Trophoblast cell (in vitro differentiated cells and primary cell): ENCODE results near the gene ECM2.

Experiments used
- DNase-seq, 2 donors: peaks; one replicate each; pipeline ENCODE4 v3.0.0-alpha.2; 2016
- H2AFZ ChIP-seq: 2 replicates; pipeline ENCODE4 v1.6.1; 2013; ENCODE audit warnings: low read length, moderate library complexity, mild to moderate bottlenecking; ENCODE audit not compliant: insufficient read depth, poor library complexity
- H2AK5ac ChIP-seq: 2 replicates; pipeline ENCODE4 v1.6.1; 2013; ENCODE audit warnings: mild to moderate bottlenecking, low read length
- H2BK120ac ChIP-seq: 2 replicates; pipeline ENCODE4 v1.6.1; 2013; ENCODE audit warnings: low read length, mild to moderate bottlenecking, moderate library complexity; ENCODE audit not compliant: insufficient read depth, poor library complexity
- H2BK12ac ChIP-seq: 2 replicates; pipeline ENCODE4 v1.6.1; 2013; ENCODE audit warnings: mild to moderate bottlenecking, low read length, moderate library complexity
- H2BK5ac ChIP-seq: 2 replicates; pipeline ENCODE4 v1.6.1; 2013; ENCODE audit warnings: low read length, low read depth, moderate library complexity, mild to moderate bottlenecking; ENCODE audit not compliant: poor library complexity
- H3K14ac ChIP-seq: 2 replicates; pipeline ENCODE4 v1.6.1; 2013; ENCODE audit warnings: mild to moderate bottlenecking, low read length
- H3K18ac ChIP-seq: 2 replicates; pipeline ENCODE4 v1.6.1; 2013; ENCODE audit warnings: mild to moderate bottlenecking, low read length
- H3K23ac ChIP-seq: 2 replicates; pipeline ENCODE4 v1.6.1; 2013; ENCODE audit warnings: low read length
- H3K27ac ChIP-seq: 2 replicates; pipeline ENCODE4 v1.5.1; 2013; ENCODE audit warnings: low read depth, mild to moderate bottlenecking, inconsistent platforms, low read length, moderate library complexity
- H3K27me3 ChIP-seq: 2 replicates; pipeline ENCODE4 v1.6.1; 2013; ENCODE audit warnings: inconsistent platforms, mild to moderate bottlenecking, low read length, moderate library complexity; ENCODE audit not compliant: insufficient read depth
- H3K36me3 ChIP-seq, 2 experiments: 1 replicate in 1 of 2; 2 replicates in 1 of 2; pipeline ENCODE4 v1.6.1; 2013; ENCODE audit warnings: low read length in 2 of 2, mild to moderate bottlenecking in 2 of 2, moderate library complexity in 1 of 2; ENCODE audit not compliant: insufficient read depth in 2 of 2, control insufficient read depth in 1 of 2
- H3K4ac ChIP-seq: 2 replicates; pipeline ENCODE4 v1.6.1; 2013; ENCODE audit warnings: low read depth, mild to moderate bottlenecking, low read length, moderate library complexity
- H3K4me1 ChIP-seq, 2 experiments: 1 replicate in 1 of 2; 2 replicates in 1 of 2; pipeline ENCODE4 v1.6.1; 2013; ENCODE audit warnings: low read length in 2 of 2, mild to moderate bottlenecking in 2 of 2, moderate library complexity in 1 of 2; ENCODE audit not compliant: insufficient read depth in 2 of 2, control insufficient read depth in 1 of 2
- H3K4me2 ChIP-seq: 2 replicates; pipeline ENCODE4 v1.6.1; 2013; ENCODE audit warnings: inconsistent platforms, mild to moderate bottlenecking, low read length, moderate library complexity
- H3K4me3 ChIP-seq: 2 replicates; pipeline ENCODE4 v1.5.1; 2013; ENCODE audit warnings: mild to moderate bottlenecking, low read depth, low read length, inconsistent platforms
- H3K79me1 ChIP-seq: one replicate; pipeline ENCODE4 v1.6.1; 2013; ENCODE audit warnings: low read length
- H3K79me2 ChIP-seq: 2 replicates; pipeline ENCODE4 v1.6.1; 2013; ENCODE audit warnings: low read length, mild to moderate bottlenecking; ENCODE audit not compliant: control insufficient read depth, insufficient read depth, poor library complexity
- H3K9ac ChIP-seq: 2 replicates; pipeline ENCODE4 v1.6.1; 2013; ENCODE audit warnings: mild to moderate bottlenecking, low read length
- H3K9me3 ChIP-seq: 2 replicates; pipeline ENCODE4 v1.6.1; 2013; ENCODE audit warnings: low read depth, mild to moderate bottlenecking, control low read depth, inconsistent platforms, low read length; ENCODE audit not compliant: insufficient read depth
- H4K12ac ChIP-seq: 2 replicates; pipeline ENCODE4 v1.6.1; 2013; ENCODE audit warnings: low read depth, mild to moderate bottlenecking, low read length, moderate library complexity
- H4K8ac ChIP-seq: 2 replicates; pipeline ENCODE4 v1.6.1; 2013; ENCODE audit warnings: low read depth, mild to moderate bottlenecking, low read length, moderate library complexity
- H4K91ac ChIP-seq: one replicate; pipeline ENCODE4 v1.6.1; 2013; ENCODE audit warnings: low read depth, mild to moderate bottlenecking, low read length, moderate library complexity
- WGBS: extraction: QIAGEN DNeasy Blood & Tissue Kit; methylation state at CpG from one replicate; pipeline ENCODE4 v1.1.7; 2013; ENCODE audit warnings: missing lambda C conversion rate; ENCODE audit not compliant: insufficient read length, insufficient coverage; ENCODE audit errors: extremely low coverage; 5-methylcytosine and 5-hydroxymethylcytosine counted together

The ECM2 gene

GRCh38 chr9:92545002-92545510 lies 9.3 kb upstream of the ECM2 start:
- DNase-seq: no peak
- H2AK5ac ChIP-seq: no peak overlapping the region
- H3K23ac ChIP-seq: no peak overlapping the region
- peaks cover 3% of the 10 kb centered on the region for H3K9me3 ChIP-seq
- no peak overlapping the region for H2BK12ac ChIP-seq
- WGBS: no CpG with 5 or more reads among the region's 33 CpGs
- H3K4me2 ChIP-seq: no peak overlapping the region
- H3K79me2 ChIP-seq: no peaks in the 10 kb centered on the region
- H2AFZ ChIP-seq: no peak overlapping the region
- no peak overlapping the region for H2BK120ac ChIP-seq
- H4K12ac ChIP-seq: no peak overlapping the region
- no peak overlapping the region for H2BK5ac ChIP-seq
- no peaks in the 10 kb centered on the region for H3K79me1 ChIP-seq
- no peak overlapping the region for H3K4ac ChIP-seq
- H3K4me1 ChIP-seq: no peaks in the 10 kb centered on the region
- H4K91ac ChIP-seq: no peak overlapping the region
- no peak overlapping the region for H4K8ac ChIP-seq
- no peak overlapping the region for H3K4me3 ChIP-seq
- H3K14ac ChIP-seq: no peak overlapping the region
- no peak overlapping the region for H3K9ac ChIP-seq
- H3K27me3 ChIP-seq: no peaks in the 10 kb centered on the region
- no peaks in the 10 kb centered on the region for H3K36me3 ChIP-seq
- no peak overlapping the region for H3K18ac ChIP-seq
- H3K27ac ChIP-seq: no peak overlapping the region

GRCh38 chr9:92543972-92544371 lies 8.2 kb upstream of the ECM2 start:
- H3K9ac ChIP-seq: no peak overlapping the region
- no peaks in the 10 kb centered on the region for H3K79me1 ChIP-seq
- no peak overlapping the region for H2BK12ac ChIP-seq
- H3K9me3 ChIP-seq: peaks cover 3% of the 10 kb centered on the region
- no peaks in the 10 kb centered on the region for H3K4me1 ChIP-seq
- no peak overlapping the region for H3K4me2 ChIP-seq
- no peak overlapping the region for H2AK5ac ChIP-seq
- H3K27me3 ChIP-seq: no peaks in the 10 kb centered on the region
- no peak overlapping the region for H3K27ac ChIP-seq
- no CpG with 5 or more reads among the region's 7 CpGs for WGBS
- no peak overlapping the region for H3K4me3 ChIP-seq
- H3K36me3 ChIP-seq: no peaks in the 10 kb centered on the region
- no peak overlapping the region for H3K4ac ChIP-seq
- H2AFZ ChIP-seq: no peak overlapping the region
- peak; percentile 10 to 70 for DNase-seq
- H2BK5ac ChIP-seq: no peak overlapping the region
- H3K18ac ChIP-seq: no peak overlapping the region
- no peak overlapping the region for H3K14ac ChIP-seq
- H4K91ac ChIP-seq: no peak overlapping the region
- no peak overlapping the region for H4K12ac ChIP-seq
- no peak overlapping the region for H2BK120ac ChIP-seq
- H4K8ac ChIP-seq: no peak overlapping the region
- no peak overlapping the region for H3K23ac ChIP-seq
- no peaks in the 10 kb centered on the region for H3K79me2 ChIP-seq

DNA sequence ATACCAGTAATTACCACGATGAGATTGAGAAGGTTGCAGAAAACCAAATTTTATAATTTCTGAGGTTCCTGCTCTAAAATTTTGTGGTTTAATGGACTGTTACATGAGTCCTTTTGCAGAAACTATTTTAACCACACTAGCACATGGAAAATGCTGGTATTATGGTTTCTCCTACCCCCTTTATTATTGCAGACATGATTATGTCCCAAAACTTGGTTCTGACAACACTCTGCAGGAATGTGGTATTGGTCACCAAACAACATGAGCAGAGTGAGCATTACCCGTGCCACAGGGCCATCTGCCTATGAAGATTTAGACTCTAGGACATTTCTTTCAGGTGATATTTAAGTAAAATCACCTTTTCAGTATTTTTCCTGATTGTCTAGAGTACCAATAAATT lies 2.8 kb upstream of the ECM2 start:
- no peak overlapping the region for H4K12ac ChIP-seq
- no peak overlapping the region for H4K8ac ChIP-seq
- H3K4me2 ChIP-seq: no peak overlapping the region
- H3K18ac ChIP-seq: no peak overlapping the region
- no peaks in the 10 kb centered on the region for H3K79me2 ChIP-seq
- H3K23ac ChIP-seq: no peak overlapping the region
- H3K4me3 ChIP-seq: no peak overlapping the region
- peak; percentile 43 to 70 for DNase-seq
- no peak overlapping the region for H3K27ac ChIP-seq
- H3K79me1 ChIP-seq: no peaks in the 10 kb centered on the region
- no peak overlapping the region for H2BK12ac ChIP-seq
- H3K9ac ChIP-seq: no peak overlapping the region
- no CpG with 5 or more reads among the region's 2 CpGs for WGBS
- no peak overlapping the region for H3K4ac ChIP-seq
- no peak overlapping the region for H2AFZ ChIP-seq
- no peak overlapping the region for H2BK120ac ChIP-seq
- no peak overlapping the region for H2AK5ac ChIP-seq
- H4K91ac ChIP-seq: no peak overlapping the region
- H2BK5ac ChIP-seq: no peak overlapping the region
- H3K4me1 ChIP-seq: no peaks in the 10 kb centered on the region
- no peaks in the 10 kb centered on the region for H3K9me3 ChIP-seq
- no peaks in the 10 kb centered on the region for H3K36me3 ChIP-seq
- no peak overlapping the region for H3K14ac ChIP-seq
- H3K27me3 ChIP-seq: no peaks in the 10 kb centered on the region

GRCh38 chr9:92534674-92535073 lies 1.1 kb downstream of the ECM2 start:
- Histone ChIP-seq H2BK5ac (no peak overlapping the region), H3K9ac (no peak overlapping the region), H2BK120ac (no peak overlapping the region), H3K27me3 (no peaks in the 10 kb centered on the region), H2AK5ac (no peak overlapping the region), H4K8ac (no peak overlapping the region), H2AFZ (no peak overlapping the region), H3K36me3 (no peaks in the 10 kb centered on the region), H3K14ac (no peak overlapping the region), H3K23ac (no peak overlapping the region), H3K4me2 (no peak overlapping the region), H2BK12ac (no peak overlapping the region), H3K79me2 (no peaks in the 10 kb centered on the region), H4K91ac (no peak overlapping the region), H3K4me3 (no peak overlapping the region), H3K27ac (no peak overlapping the region), H3K79me1 (no peaks in the 10 kb centered on the region), H3K4me1 (no peaks in the 10 kb centered on the region), H3K9me3 (no peaks in the 10 kb centered on the region), H3K4ac (no peak overlapping the region), H3K18ac (no peak overlapping the region), H4K12ac (no peak overlapping the region)
- WGBS: no CpG with 5 or more reads among the region's 1 CpG
- no peak for DNase-seq
